ENCODE results near the gene SMC1B.

Gene SMC1B, protein sequence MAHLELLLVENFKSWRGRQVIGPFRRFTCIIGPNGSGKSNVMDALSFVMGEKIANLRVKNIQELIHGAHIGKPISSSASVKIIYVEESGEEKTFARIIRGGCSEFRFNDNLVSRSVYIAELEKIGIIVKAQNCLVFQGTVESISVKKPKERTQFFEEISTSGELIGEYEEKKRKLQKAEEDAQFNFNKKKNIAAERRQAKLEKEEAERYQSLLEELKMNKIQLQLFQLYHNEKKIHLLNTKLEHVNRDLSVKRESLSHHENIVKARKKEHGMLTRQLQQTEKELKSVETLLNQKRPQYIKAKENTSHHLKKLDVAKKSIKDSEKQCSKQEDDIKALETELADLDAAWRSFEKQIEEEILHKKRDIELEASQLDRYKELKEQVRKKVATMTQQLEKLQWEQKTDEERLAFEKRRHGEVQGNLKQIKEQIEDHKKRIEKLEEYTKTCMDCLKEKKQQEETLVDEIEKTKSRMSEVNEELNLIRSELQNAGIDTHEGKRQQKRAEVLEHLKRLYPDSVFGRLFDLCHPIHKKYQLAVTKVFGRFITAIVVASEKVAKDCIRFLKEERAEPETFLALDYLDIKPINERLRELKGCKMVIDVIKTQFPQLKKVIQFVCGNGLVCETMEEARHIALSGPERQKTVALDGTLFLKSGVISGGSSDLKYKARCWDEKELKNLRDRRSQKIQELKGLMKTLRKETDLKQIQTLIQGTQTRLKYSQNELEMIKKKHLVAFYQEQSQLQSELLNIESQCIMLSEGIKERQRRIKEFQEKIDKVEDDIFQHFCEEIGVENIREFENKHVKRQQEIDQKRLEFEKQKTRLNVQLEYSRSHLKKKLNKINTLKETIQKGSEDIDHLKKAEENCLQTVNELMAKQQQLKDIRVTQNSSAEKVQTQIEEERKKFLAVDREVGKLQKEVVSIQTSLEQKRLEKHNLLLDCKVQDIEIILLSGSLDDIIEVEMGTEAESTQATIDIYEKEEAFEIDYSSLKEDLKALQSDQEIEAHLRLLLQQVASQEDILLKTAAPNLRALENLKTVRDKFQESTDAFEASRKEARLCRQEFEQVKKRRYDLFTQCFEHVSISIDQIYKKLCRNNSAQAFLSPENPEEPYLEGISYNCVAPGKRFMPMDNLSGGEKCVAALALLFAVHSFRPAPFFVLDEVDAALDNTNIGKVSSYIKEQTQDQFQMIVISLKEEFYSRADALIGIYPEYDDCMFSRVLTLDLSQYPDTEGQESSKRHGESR

DNA sequence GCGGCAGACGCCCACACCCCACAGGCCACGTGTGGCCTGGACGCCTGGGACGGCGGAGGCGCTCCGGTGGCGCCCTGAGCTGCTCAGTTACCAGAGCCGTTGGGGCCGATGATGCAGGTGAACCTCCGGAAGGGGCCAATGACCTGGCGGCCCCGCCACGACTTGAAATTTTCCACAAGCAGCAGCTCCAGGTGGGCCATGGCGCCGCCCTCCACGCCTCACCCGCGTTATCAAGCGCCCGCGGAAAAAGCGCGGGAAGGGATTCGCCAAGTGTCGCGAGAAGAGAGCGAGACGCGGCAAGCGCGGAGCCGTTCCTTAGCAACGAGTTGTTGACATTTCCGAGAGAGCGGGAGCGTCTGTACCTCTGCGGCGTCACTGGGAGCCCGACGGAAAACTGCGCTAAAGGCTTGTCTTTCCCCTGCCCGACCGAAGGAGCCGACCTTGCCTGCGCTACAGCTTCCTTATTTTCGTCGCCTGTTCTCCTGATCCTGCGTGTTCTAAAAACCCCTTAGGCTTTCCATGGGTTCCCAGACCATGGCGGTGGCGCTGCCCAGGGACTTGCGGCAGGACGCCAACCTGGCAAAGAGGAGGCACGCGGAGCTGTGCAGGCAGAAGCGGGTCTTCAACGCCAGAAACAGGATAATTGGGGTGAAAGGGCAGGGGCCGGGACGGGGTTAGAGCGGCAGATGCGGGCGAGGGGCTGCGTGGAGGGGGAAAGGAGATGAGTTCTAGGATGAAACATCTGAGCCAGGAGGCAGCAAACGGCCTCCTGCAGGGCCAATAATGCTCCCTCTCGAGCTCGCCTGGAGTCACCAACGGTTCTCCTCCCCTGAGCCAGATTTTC, at the start of gene SMC1B, which contains the start of gene RIBC2:
Gene SMC1B, minus strand, starts transcription at position 232 of the 844 bp plus-strand sequence. Its CDS starts 32 bp downstream, at position 200.
Gene RIBC2, plus strand, starts transcription at position 326 of the 844 bp plus-strand sequence. Its CDS starts 194 bp downstream, at position 520.
- DNase-seq (ENCODE audit: low spot score in 2 of 2) (peak; percentile 34 to 58), ATAC-seq (replicated peaks; ENCODE audit: extremely low read depth, poor library complexity, severe bottlenecking) (peak; percentile 75)
- Mint-ChIP-seq H3K27ac (ENCODE audit: low read depth) (peak within 1 kb of the TSS; percentile 16), H3K4me3 (peak within 1 kb of the TSS; percentile 65), H3K36me3 (ENCODE audit: insufficient read depth) (peaks cover 2% of the 10 kb centered on the region), H3K9me3 (no peaks in the 10 kb centered on the region), H3K27me3 (no peaks in the 10 kb centered on the region), H3K4me1 (peaks cover 7% of the 10 kb centered on the region)

DNA sequence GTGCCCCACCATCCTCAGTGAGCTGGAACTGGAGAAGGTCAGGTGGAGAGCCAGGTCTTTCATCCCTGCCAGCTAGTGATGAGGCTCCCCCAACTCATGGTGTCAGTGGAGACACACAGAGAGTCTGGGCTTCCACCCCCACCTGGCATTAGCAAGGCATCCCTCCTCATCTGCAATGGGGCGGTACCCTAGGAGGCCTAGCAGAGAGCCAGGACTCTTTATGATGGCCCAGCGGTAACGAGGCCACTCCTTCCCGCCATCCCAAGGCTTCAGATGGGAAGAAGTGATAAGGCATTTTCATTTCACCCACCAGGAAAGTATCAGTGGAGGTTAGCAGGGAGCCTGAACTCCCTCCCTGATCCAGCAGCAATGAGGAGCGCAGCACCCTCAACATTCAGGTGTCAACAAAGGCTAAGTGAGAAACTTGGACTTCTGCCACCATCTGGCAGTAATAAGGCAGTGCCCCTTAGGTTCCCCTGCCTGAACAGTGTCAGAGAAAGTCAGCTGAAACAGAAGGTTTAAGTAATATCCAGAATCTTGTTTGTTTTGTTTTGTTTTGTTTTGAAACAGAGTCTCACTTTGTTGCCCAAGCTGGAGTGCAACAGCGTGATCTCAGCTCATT, 48.7 kb upstream of the SMC1B start:
- DNase-seq (ENCODE audit: low spot score in 2 of 2) (no peak), ATAC-seq (replicated peaks; ENCODE audit: extremely low read depth, poor library complexity, severe bottlenecking) (no peak)
- Mint-ChIP-seq H3K36me3 (ENCODE audit: insufficient read depth) (no peaks in the 10 kb centered on the region), H3K27ac (ENCODE audit: low read depth) (no peak overlapping the region), H3K9me3 (no peaks in the 10 kb centered on the region), H3K4me1 (no peaks in the 10 kb centered on the region), H3K4me3 (no peak overlapping the region), H3K27me3 (peaks cover 5% of the 10 kb centered on the region)

DNA sequence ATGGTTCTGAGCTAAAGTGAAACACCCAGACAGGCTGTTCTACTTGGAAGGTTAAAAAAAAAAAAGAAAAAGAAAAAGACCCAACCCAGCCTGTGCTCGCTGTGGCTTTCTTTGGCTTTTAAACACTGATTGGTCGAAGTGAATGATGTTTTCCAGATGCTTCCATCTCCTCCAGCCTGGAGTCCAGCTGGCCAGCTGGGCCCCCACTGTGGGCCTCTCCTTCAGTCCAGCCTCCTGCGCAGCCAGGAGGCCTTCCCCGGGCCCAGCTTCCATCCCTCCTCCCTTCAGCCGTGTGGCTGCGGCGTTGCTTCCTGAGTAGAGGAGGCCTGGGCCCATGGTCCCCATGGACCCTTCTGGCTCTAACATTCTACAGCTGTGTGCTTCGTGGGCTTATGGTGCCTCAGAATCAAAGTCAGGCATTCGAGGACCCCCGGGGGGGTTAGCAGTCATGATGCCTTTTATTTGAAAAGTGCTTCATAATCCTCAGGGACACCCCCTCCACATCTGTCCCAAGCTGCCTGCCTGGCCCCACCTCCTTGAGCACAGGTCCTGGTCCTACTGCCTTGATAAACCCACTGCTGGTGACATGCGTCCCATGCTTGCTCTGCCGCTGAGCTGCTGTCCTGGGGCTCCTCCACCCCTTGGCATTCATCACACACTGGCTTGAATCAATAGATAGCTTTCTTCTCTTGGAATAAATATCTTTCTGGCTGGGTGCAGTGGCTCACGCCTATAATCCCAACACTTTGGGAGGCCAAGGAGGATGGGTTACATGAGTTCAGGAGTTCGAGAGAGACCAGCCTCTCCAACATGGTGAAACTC, 47.1 kb upstream of the SMC1B start:
- DNase-seq (ENCODE audit: low spot score in 2 of 2), result no peak
- Mint-ChIP-seq H3K4me1 (no peaks in the 10 kb centered on the region), H3K4me3 (no peak overlapping the region), H3K9me3 (no peaks in the 10 kb centered on the region), H3K36me3 (ENCODE audit: insufficient read depth) (no peaks in the 10 kb centered on the region), H3K27me3 (peaks cover 11% of the 10 kb centered on the region), H3K27ac (ENCODE audit: low read depth) (no peak overlapping the region)
- no peak for ATAC-seq (replicated peaks; ENCODE audit: extremely low read depth, poor library complexity, severe bottlenecking)

DNA sequence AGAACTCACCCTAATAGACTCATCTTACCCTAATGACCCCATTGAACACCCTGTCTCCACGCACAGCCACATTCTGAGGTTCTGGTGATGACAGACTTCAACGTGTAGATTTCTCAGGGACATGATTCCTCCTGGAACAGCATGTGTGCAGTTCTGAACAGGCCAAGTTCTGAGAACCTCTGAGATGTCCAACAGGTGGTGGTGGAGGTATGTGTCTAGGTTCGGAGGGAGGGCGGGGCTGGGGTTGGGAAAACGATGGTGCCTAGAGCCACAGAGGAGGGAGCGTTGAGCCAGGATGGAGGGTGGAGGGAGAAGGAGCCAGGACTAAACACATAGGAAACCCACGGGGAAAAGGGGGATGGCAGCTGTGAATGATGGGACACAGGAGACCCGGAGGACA, 45.8 kb upstream of the SMC1B start:
- Mint-ChIP-seq H3K4me1 (no peaks in the 10 kb centered on the region), H3K27ac (ENCODE audit: low read depth) (no peak overlapping the region), H3K27me3 (peaks cover 11% of the 10 kb centered on the region), H3K4me3 (no peak overlapping the region), H3K36me3 (ENCODE audit: insufficient read depth) (no peaks in the 10 kb centered on the region), H3K9me3 (no peaks in the 10 kb centered on the region)
- DNase-seq (ENCODE audit: low spot score in 2 of 2) (no peak), ATAC-seq (replicated peaks; ENCODE audit: extremely low read depth, poor library complexity, severe bottlenecking) (no peak)

DNA sequence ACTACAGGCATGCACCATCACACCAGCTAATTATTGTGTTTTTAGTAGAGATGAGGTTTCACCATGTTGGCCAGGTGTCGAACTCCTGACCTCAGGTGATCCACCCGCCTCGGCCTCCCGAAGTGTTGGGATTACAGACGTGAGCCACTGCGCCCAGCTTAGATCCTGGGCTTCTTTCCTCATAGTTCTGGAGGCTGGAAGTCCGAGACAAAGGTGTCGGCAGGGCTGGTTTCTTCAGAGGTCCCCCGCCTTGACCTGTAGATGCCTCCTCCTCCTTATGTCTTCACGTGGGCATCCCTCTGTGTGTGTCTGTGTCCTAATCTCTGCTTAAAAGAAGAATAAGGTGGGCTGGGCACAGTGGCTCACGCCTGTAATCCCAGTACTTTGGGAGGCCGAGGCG, 45.1 kb upstream of the SMC1B start:
- Mint-ChIP-seq H3K27me3 (peaks cover 16% of the 10 kb centered on the region), H3K4me1 (no peaks in the 10 kb centered on the region), H3K36me3 (ENCODE audit: insufficient read depth) (no peaks in the 10 kb centered on the region), H3K9me3 (no peaks in the 10 kb centered on the region), H3K4me3 (no peak overlapping the region), H3K27ac (ENCODE audit: low read depth) (no peak overlapping the region)
- ATAC-seq (replicated peaks; ENCODE audit: extremely low read depth, poor library complexity, severe bottlenecking), result no peak
- no peak for DNase-seq (ENCODE audit: low spot score in 2 of 2)

DNA sequence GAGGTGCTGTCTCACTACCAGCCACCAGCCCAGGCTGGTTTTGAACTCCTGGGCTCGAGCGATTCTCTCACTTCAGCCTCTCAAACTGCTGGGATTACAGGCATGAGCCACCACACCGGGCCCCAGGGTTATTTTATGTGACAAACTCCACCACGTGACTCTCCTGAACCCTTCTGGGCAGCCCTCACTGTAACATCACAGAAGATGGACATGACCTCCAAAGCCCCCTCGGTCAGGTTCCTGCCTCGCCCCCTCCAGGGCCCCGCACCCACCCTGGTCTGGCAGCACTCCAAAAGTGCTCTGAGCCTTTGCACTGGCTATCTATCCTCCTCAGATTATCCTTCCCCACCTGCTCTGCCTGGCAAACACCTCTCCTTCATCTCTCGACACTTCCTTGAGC, 43.4 kb upstream of the SMC1B start:
- H3K36me3 Mint-ChIP-seq (ENCODE audit: insufficient read depth), result no peaks in the 10 kb centered on the region
- no peak overlapping the region for H3K4me3 Mint-ChIP-seq
- peaks cover 33% of the 10 kb centered on the region for H3K27me3 Mint-ChIP-seq
- no peaks in the 10 kb centered on the region for H3K9me3 Mint-ChIP-seq
- no peak overlapping the region for H3K27ac Mint-ChIP-seq (ENCODE audit: low read depth)
- no peaks in the 10 kb centered on the region for H3K4me1 Mint-ChIP-seq
- DNase-seq (ENCODE audit: low spot score in 2 of 2) (no peak), ATAC-seq (replicated peaks; ENCODE audit: extremely low read depth, poor library complexity, severe bottlenecking) (no peak)

DNA sequence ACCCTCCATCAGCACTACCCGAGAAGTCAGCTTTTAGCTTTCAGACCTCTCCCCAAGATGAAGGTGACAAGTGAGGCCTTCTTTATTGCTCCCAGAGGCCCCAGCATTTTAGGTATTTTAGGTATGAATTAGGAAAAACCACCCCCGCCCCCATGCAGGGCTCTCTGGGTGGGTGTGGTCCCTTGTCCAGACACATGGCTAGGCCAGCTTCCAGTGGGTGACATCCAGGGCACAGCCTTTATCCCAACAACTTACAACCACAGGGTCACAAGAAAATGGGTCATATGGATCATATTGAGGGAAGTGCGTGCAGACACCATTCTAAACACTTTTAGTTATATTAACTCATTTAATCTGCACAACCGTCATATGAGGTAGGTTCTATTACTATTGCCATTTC, 42.2 kb upstream of the SMC1B start:
- Mint-ChIP-seq H3K36me3 (ENCODE audit: insufficient read depth) (no peaks in the 10 kb centered on the region), H3K4me1 (no peaks in the 10 kb centered on the region), H3K27me3 (peaks cover 45% of the 10 kb centered on the region), H3K4me3 (no peak overlapping the region), H3K9me3 (no peaks in the 10 kb centered on the region), H3K27ac (ENCODE audit: low read depth) (no peak overlapping the region)
- no peak for DNase-seq (ENCODE audit: low spot score in 2 of 2)
- ATAC-seq (replicated peaks; ENCODE audit: extremely low read depth, poor library complexity, severe bottlenecking), result no peak

DNA sequence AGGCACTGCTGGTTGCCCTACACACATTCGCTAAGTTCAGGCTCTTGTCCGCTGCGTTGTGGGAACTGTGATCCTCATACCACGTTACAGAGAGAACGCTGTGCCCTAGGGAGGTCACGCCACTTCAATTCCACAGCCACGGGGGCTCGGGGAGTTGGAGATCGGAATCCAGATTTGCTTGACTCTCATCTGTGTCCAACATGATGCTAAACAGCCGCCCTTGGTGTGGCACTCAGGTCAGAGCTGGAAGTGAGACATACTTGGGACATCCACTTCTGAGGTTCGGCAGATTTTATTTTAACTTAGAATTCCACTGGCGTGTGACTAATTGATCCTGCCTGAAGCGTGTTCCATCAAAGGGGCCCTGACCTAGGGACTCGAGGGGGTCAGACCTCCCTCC, 41.8 kb upstream of the SMC1B start:
- Mint-ChIP-seq H3K27me3 (peaks cover 47% of the 10 kb centered on the region), H3K27ac (ENCODE audit: low read depth) (no peak overlapping the region), H3K9me3 (no peaks in the 10 kb centered on the region), H3K4me3 (no peak overlapping the region), H3K36me3 (ENCODE audit: insufficient read depth) (no peaks in the 10 kb centered on the region), H3K4me1 (no peaks in the 10 kb centered on the region)
- ATAC-seq (replicated peaks; ENCODE audit: extremely low read depth, poor library complexity, severe bottlenecking), result no peak
- no peak for DNase-seq (ENCODE audit: low spot score in 2 of 2)

DNA sequence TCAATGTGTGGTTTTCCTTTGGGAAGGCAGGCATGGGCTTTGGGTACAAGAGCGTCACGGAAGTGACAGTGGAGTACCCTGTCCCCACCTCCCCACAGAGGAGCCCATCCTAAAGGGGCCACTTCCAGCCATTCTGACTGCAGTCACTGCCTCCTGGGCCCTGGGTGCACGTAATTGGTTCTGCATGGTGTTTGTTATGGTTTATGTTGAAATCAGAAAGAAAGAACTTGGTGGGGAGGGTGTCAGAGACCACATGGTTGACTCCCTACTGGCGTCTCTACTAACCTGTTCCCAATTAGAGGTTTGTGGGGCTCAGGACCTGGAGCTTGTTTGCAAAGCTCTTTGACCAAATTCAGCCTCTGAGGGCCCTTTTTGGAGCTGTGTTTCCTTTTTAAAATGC, 40.9 kb upstream of the SMC1B start:
- no peaks in the 10 kb centered on the region for H3K36me3 Mint-ChIP-seq (ENCODE audit: insufficient read depth)
- ATAC-seq (replicated peaks; ENCODE audit: extremely low read depth, poor library complexity, severe bottlenecking) (no peak), DNase-seq (ENCODE audit: low spot score in 2 of 2) (no peak)
- H3K27me3 Mint-ChIP-seq, result peaks cover 47% of the 10 kb centered on the region
- no peaks in the 10 kb centered on the region for H3K4me1 Mint-ChIP-seq
- no peak overlapping the region for H3K4me3 Mint-ChIP-seq
- no peak overlapping the region for H3K27ac Mint-ChIP-seq (ENCODE audit: low read depth)
- H3K9me3 Mint-ChIP-seq, result no peaks in the 10 kb centered on the region

DNA sequence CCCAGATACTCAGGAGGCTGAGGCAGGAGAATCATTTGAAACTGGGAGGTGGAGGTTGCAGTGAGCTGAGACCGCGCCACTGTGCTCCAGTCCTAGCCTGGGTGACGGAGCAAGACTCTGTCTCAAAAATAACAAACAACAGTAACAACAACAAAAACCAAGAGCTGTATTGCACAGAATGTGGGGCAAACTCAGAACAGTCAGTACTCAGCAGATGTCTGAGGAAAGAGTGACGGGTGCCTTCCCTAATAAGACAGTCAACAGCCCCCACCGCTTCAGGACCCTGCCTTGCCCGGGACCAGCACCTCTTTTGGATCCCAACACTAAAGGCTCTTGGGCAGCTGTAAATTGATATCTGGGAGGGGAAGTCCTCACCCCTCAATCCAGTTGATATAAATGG, 40.4 kb upstream of the SMC1B start:
- Mint-ChIP-seq H3K4me3 (no peak overlapping the region), H3K36me3 (ENCODE audit: insufficient read depth) (no peaks in the 10 kb centered on the region), H3K9me3 (no peaks in the 10 kb centered on the region), H3K27me3 (peaks cover 47% of the 10 kb centered on the region), H3K4me1 (no peaks in the 10 kb centered on the region), H3K27ac (ENCODE audit: low read depth) (no peak overlapping the region)
- ATAC-seq (replicated peaks; ENCODE audit: extremely low read depth, poor library complexity, severe bottlenecking) (no peak), DNase-seq (ENCODE audit: low spot score in 2 of 2) (no peak)

Data from central memory CD8-positive, alpha-beta T cell (primary cell).